Tibial nerve (tissue), 3 donors: Measurements from ENCODE around the gene ZNF569.

Experiments
- POLR2A ChIP-seq, 2 donors: fragments of 450-650 bp; IDR thresholded peaks; one replicate each; pipeline ENCODE4 v1.6.1; 2017; ENCODE audit warnings: antibody characterized with exemption in 2 of 2, mild to moderate bottlenecking in 2 of 2, moderate library complexity in 2 of 2
- TF ChIP-seq, protein P1 (sequence below), 5 experiments: fragments of 200-600 bp in 3 of 5; fragments of 450-650 bp in 2 of 5; sonication (generic) in 3 of 5; IDR thresholded peaks; one replicate each; pipeline ENCODE4 v1.5.1; 2016 to 2019; ENCODE audit warnings: antibody characterized with exemption in 5 of 5, mild to moderate bottlenecking in 3 of 5, moderate library complexity in 2 of 5

GRCh38 chr19:37472165-37472564, 4.9 kb upstream of the ZNF569 start:
- TF ChIP-seq POLR2A (IDR thresholded peaks at IDR 0.05), result no peak
- TF ChIP-seq, protein P1, sequence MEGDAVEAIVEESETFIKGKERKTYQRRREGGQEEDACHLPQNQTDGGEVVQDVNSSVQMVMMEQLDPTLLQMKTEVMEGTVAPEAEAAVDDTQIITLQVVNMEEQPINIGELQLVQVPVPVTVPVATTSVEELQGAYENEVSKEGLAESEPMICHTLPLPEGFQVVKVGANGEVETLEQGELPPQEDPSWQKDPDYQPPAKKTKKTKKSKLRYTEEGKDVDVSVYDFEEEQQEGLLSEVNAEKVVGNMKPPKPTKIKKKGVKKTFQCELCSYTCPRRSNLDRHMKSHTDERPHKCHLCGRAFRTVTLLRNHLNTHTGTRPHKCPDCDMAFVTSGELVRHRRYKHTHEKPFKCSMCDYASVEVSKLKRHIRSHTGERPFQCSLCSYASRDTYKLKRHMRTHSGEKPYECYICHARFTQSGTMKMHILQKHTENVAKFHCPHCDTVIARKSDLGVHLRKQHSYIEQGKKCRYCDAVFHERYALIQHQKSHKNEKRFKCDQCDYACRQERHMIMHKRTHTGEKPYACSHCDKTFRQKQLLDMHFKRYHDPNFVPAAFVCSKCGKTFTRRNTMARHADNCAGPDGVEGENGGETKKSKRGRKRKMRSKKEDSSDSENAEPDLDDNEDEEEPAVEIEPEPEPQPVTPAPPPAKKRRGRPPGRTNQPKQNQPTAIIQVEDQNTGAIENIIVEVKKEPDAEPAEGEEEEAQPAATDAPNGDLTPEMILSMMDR (IDR thresholded peaks at IDR 0.05), result no peak
